Skin epidermis (tissue), 12 donors: ENCODE measurements around the gene DNAH9.

Source experiments
- H3K27ac ChIP-seq, 21 experiments: fragments of 200-600 bp; sonication (generic) in 11 of 21; one replicate each; pipeline ENCODE4 v1.5.0; 2020; ENCODE audit warnings: mild to moderate bottlenecking in 3 of 21, inconsistent platforms in 2 of 21, moderate library complexity in 2 of 21
- H3K4me3 ChIP-seq, 7 experiments: fragments of 200-600 bp; sonication (generic) in 2 of 7; one replicate each; pipeline ENCODE4 v1.5.0; 2020; ENCODE audit warnings: inconsistent platforms in 2 of 7, mild to moderate bottlenecking in 2 of 7, moderate library complexity in 1 of 7

DNAH9 gene

GRCh38 chr17:11738151-11738550, 139.9 kb downstream of the DNAH9 start:
- no peak overlapping the region for H3K27ac ChIP-seq
- H3K4me3 ChIP-seq: no peak overlapping the region

- H3K27ac ChIP-seq: no peak overlapping the region
- no peak overlapping the region for H3K4me3 ChIP-seq
Observed at GRCh38 chr17:11739351-11739750, 141.1 kb downstream of the DNAH9 start.

- Histone ChIP-seq H3K27ac (no peak overlapping the region), H3K4me3 (no peak overlapping the region)
Observed at GRCh38 chr17:11739848-11740247, 141.6 kb downstream of the DNAH9 start.

- Histone ChIP-seq H3K4me3 (no peak overlapping the region), H3K27ac (no peak overlapping the region)
Observed at GRCh38 chr17:11742886-11743285, 144.6 kb downstream of the DNAH9 start.

- Histone ChIP-seq H3K4me3 (no peak overlapping the region), H3K27ac (no peak overlapping the region)
Observed at GRCh38 chr17:11744696-11745095, 146.4 kb downstream of the DNAH9 start.

GRCh38 chr17:11747441-11747840, 149.2 kb downstream of the DNAH9 start:
- Histone ChIP-seq H3K27ac (no peak overlapping the region), H3K4me3 (no peak overlapping the region)

- Histone ChIP-seq H3K27ac (no peak overlapping the region), H3K4me3 (no peak overlapping the region)
Observed at GRCh38 chr17:11757815-11758214, 159.5 kb downstream of the DNAH9 start.

GRCh38 chr17:11768106-11768505, 169.8 kb downstream of the DNAH9 start:
- Histone ChIP-seq H3K4me3 (no peak overlapping the region), H3K27ac (no peak overlapping the region)

- no peak overlapping the region for H3K4me3 ChIP-seq
- no peak overlapping the region for H3K27ac ChIP-seq
Observed at GRCh38 chr17:11768981-11769380, 170.7 kb downstream of the DNAH9 start.

GRCh38 chr17:11772031-11772430, 173.8 kb downstream of the DNAH9 start:
- Histone ChIP-seq H3K27ac (no peak overlapping the region), H3K4me3 (no peak overlapping the region)

GRCh38 chr17:11779892-11780291, 181.6 kb downstream of the DNAH9 start:
- Histone ChIP-seq H3K27ac (peak overlapping the region in 15 of 21 experiments; percentile 10 to 82 (median 53)), H3K4me3 (no peak overlapping the region)

GRCh38 chr17:11780621-11781020, 182.4 kb downstream of the DNAH9 start:
- Histone ChIP-seq H3K27ac (peak overlapping the region in 16 of 21 experiments; percentile 8 to 82 (median 53)), H3K4me3 (no peak overlapping the region)

- no peak overlapping the region for H3K4me3 ChIP-seq
- no peak overlapping the region for H3K27ac ChIP-seq
Observed at GRCh38 chr17:11786711-11787438, 188.6 kb downstream of the DNAH9 start.

GRCh38 chr17:11795906-11796305, 197.6 kb downstream of the DNAH9 start:
- Histone ChIP-seq H3K27ac (no peak overlapping the region), H3K4me3 (no peak overlapping the region)

GRCh38 chr17:11797803-11798202, 199.5 kb downstream of the DNAH9 start:
- no peak overlapping the region for H3K27ac ChIP-seq
- no peak overlapping the region for H3K4me3 ChIP-seq

- Histone ChIP-seq H3K4me3 (no peak overlapping the region), H3K27ac (no peak overlapping the region)
Observed at GRCh38 chr17:11803231-11803969, 205.1 kb downstream of the DNAH9 start.

- Histone ChIP-seq H3K27ac (no peak overlapping the region), H3K4me3 (no peak overlapping the region)
Observed at GRCh38 chr17:11805138-11805537, 206.9 kb downstream of the DNAH9 start.

- no peak overlapping the region for H3K4me3 ChIP-seq
- no peak overlapping the region for H3K27ac ChIP-seq
Observed at GRCh38 chr17:11805952-11806351, 207.7 kb downstream of the DNAH9 start.

GRCh38 chr17:11807606-11808005, 209.3 kb downstream of the DNAH9 start:
- Histone ChIP-seq H3K4me3 (no peak overlapping the region), H3K27ac (no peak overlapping the region)

- Histone ChIP-seq H3K27ac (no peak overlapping the region), H3K4me3 (no peak overlapping the region)
Observed at GRCh38 chr17:11813278-11813677, 215.0 kb downstream of the DNAH9 start.

- no peak overlapping the region for H3K4me3 ChIP-seq
- no peak overlapping the region for H3K27ac ChIP-seq
Observed at GRCh38 chr17:11813871-11814270, 215.6 kb downstream of the DNAH9 start.
